Measurements from ENCODE around the gene SH3TC1.

The SH3TC1 gene

GRCh38 chr4:8252301-8253173 is 53.4 kb downstream of the SH3TC1 start:
- TF ChIP-seq EZH2 (IDR thresholded peaks at IDR 0.05; ENCODE audit: borderline replicate concordance, low read length) (no peak), CTCF (IDR thresholded peaks at IDR 0.05; ENCODE audit: low read length) (no peak)
- Histone ChIP-seq H3F3A (ENCODE audit: insufficient read depth, low read length) (no peaks in the 10 kb centered on the region), H3K9me2 (ENCODE audit: low read depth, low read length) (no peaks in the 10 kb centered on the region), H3K4me1 (ENCODE audit: insufficient read depth, low read length, severe bottlenecking) (no peaks in the 10 kb centered on the region), H3K36me3 (ENCODE audit: insufficient read depth, low read length) (no peaks in the 10 kb centered on the region), H3K79me2 (ENCODE audit: insufficient read depth, low read length) (no peaks in the 10 kb centered on the region), H2AFZ (ENCODE audit: low read length) (no peak overlapping the region), H4K20me1 (ENCODE audit: insufficient read depth, low read length) (no peaks in the 10 kb centered on the region), H3K27ac (ENCODE audit: low read depth, low read length, poor library complexity, severe bottlenecking) (no peak overlapping the region), H3K4me2 (ENCODE audit: low read length) (no peak overlapping the region), H3K9ac (ENCODE audit: low read length) (no peak overlapping the region), H3K4me3 (ENCODE audit: low read depth, low read length, poor library complexity, severe bottlenecking) (no peak overlapping the region), H3K27me3 (ENCODE audit: insufficient read depth, low read length) (no peaks in the 10 kb centered on the region), H3K9me3 (ENCODE audit: low read length) (no peaks in the 10 kb centered on the region)

- H3K4me3 ChIP-seq (ENCODE audit: low read depth, low read length, poor library complexity, severe bottlenecking): no peak overlapping the region
- no peaks in the 10 kb centered on the region for H3F3A ChIP-seq (ENCODE audit: insufficient read depth, low read length)
- H3K9me2 ChIP-seq (ENCODE audit: low read depth, low read length): no peaks in the 10 kb centered on the region
- H3K9me3 ChIP-seq (ENCODE audit: low read length): no peaks in the 10 kb centered on the region
- no peak overlapping the region for H3K4me2 ChIP-seq (ENCODE audit: low read length)
- H3K36me3 ChIP-seq (ENCODE audit: insufficient read depth, low read length): no peaks in the 10 kb centered on the region
- no peak overlapping the region for H3K27ac ChIP-seq (ENCODE audit: low read depth, low read length, poor library complexity, severe bottlenecking)
- H3K9ac ChIP-seq (ENCODE audit: low read length): no peak overlapping the region
- no peaks in the 10 kb centered on the region for H3K79me2 ChIP-seq (ENCODE audit: insufficient read depth, low read length)
- no peaks in the 10 kb centered on the region for H4K20me1 ChIP-seq (ENCODE audit: insufficient read depth, low read length)
- TF ChIP-seq EZH2 (IDR thresholded peaks at IDR 0.05; ENCODE audit: borderline replicate concordance, low read length) (no peak), CTCF (IDR thresholded peaks at IDR 0.05; ENCODE audit: low read length) (no peak)
- H3K27me3 ChIP-seq (ENCODE audit: insufficient read depth, low read length): no peaks in the 10 kb centered on the region
- no peak overlapping the region for H2AFZ ChIP-seq (ENCODE audit: low read length)
- H3K4me1 ChIP-seq (ENCODE audit: insufficient read depth, low read length, severe bottlenecking): no peaks in the 10 kb centered on the region
Measured at GRCh38 chr4:8254076-8254475, 55.0 kb downstream of the SH3TC1 start.

GRCh38 chr4:8255698-8256441 is 56.8 kb downstream of the SH3TC1 start:
- Histone ChIP-seq H3K4me3 (ENCODE audit: low read depth, low read length, poor library complexity, severe bottlenecking) (no peak overlapping the region), H2AFZ (ENCODE audit: low read length) (no peak overlapping the region), H4K20me1 (ENCODE audit: insufficient read depth, low read length) (no peaks in the 10 kb centered on the region), H3K27ac (ENCODE audit: low read depth, low read length, poor library complexity, severe bottlenecking) (no peak overlapping the region), H3K4me1 (ENCODE audit: insufficient read depth, low read length, severe bottlenecking) (no peaks in the 10 kb centered on the region), H3K9me3 (ENCODE audit: low read length) (no peaks in the 10 kb centered on the region), H3K9ac (ENCODE audit: low read length) (no peak overlapping the region), H3K9me2 (ENCODE audit: low read depth, low read length) (no peaks in the 10 kb centered on the region), H3F3A (ENCODE audit: insufficient read depth, low read length) (no peaks in the 10 kb centered on the region), H3K27me3 (ENCODE audit: insufficient read depth, low read length) (no peaks in the 10 kb centered on the region), H3K79me2 (ENCODE audit: insufficient read depth, low read length) (no peaks in the 10 kb centered on the region), H3K4me2 (ENCODE audit: low read length) (no peak overlapping the region), H3K36me3 (ENCODE audit: insufficient read depth, low read length) (no peaks in the 10 kb centered on the region)
- TF ChIP-seq EZH2 (IDR thresholded peaks at IDR 0.05; ENCODE audit: borderline replicate concordance, low read length) (no peak), CTCF (IDR thresholded peaks at IDR 0.05; ENCODE audit: low read length) (no peak)
